HEK293 (cell line): ENCODE results near the gene ATG2A.

Source experiments
- CTCF ChIA-PET: fragments of 350-600 bp; formaldehyde crosslinking; extraction: SDS; loops from one replicate; lab custom pipeline; 2021; ENCODE audit warnings: antibody characterized with exemption; lab: Yijun Ruan, JAX
- POLR2A ChIA-PET: fragments of 300-600 bp; formaldehyde crosslinking; extraction: SDS; loops from one replicate; lab custom pipeline; 2020; ENCODE audit warnings: antibody characterized with exemption, inconsistent platforms; lab: Yijun Ruan, JAX
- H3K27ac ChIP-seq: fragments of 200-500 bp; sonication (Bioruptor generic); 2 replicates; pipeline ENCODE4 v1.5.1; 2014; ENCODE audit warnings: low read depth, low read length, control low read depth, inconsistent platforms; ENCODE audit errors: extremely low read depth
- H3K36me3 ChIP-seq, 2 experiments: fragments of 200-500 bp in 1 of 2; sonication (Bioruptor generic) in 1 of 2; 1 replicate in 1 of 2; 2 replicates in 1 of 2; pipeline ENCODE4 v1.5.1; 2014 to 2017; ENCODE audit warnings: inconsistent platforms in 2 of 2, low read length in 2 of 2; ENCODE audit not compliant: control insufficient read depth in 2 of 2, insufficient read depth in 1 of 2
- H3K4me1 ChIP-seq: fragments of 200-500 bp; sonication (Bioruptor generic); 2 replicates; pipeline ENCODE4 v1.5.1; 2014; ENCODE audit warnings: mild to moderate bottlenecking, low read length, inconsistent platforms; ENCODE audit not compliant: control insufficient read depth, insufficient read depth
- H3K4me3 ChIP-seq: 2 replicates; pipeline ENCODE4 v1.5.1; 2011; ENCODE audit warnings: low read depth, mild to moderate bottlenecking, control low read depth, low read length, moderate library complexity
- H3K9me3 ChIP-seq: fragments of 200-500 bp; sonication (Bioruptor generic); 2 replicates; pipeline ENCODE4 v1.5.1; 2014; ENCODE audit warnings: low read depth, low read length, inconsistent platforms; ENCODE audit not compliant: control insufficient read depth, insufficient read depth
- MZF1 ChIP-seq: fragments of 450-650 bp; formaldehyde crosslinking; IDR thresholded peaks from 2 replicates; pipeline ENCODE4 v1.5.1; 2017; ENCODE audit warnings: missing biosample characterization, missing genetic modification characterization, borderline replicate concordance
- SCRT1 ChIP-seq: fragments of 450-650 bp; formaldehyde crosslinking; IDR thresholded peaks from 2 replicates; pipeline ENCODE4 v1.5.1; 2016; ENCODE audit warnings: missing biosample characterization, missing genetic modification characterization, borderline replicate concordance
- SP3 ChIP-seq: fragments of 450-650 bp; formaldehyde crosslinking; IDR thresholded peaks from 2 replicates; pipeline ENCODE4 v1.5.1; 2016; ENCODE audit warnings: missing biosample characterization, missing genetic modification characterization
- WT1 ChIP-seq: fragments of 450-650 bp; formaldehyde crosslinking; IDR thresholded peaks from 2 replicates; pipeline ENCODE4 v1.5.1; 2016; ENCODE audit warnings: missing biosample characterization, missing genetic modification characterization
- ZFP69B ChIP-seq: fragments of 450-650 bp; formaldehyde crosslinking; IDR thresholded peaks from 2 replicates; pipeline ENCODE4 v1.5.1; 2016; ENCODE audit warnings: missing biosample characterization, missing genetic modification characterization
- ZNF146 ChIP-seq: fragments of 450-650 bp; formaldehyde crosslinking; IDR thresholded peaks from 2 replicates; pipeline ENCODE4 v1.5.1; 2016; ENCODE audit warnings: missing biosample characterization, missing genetic modification characterization
- ZNF184 ChIP-seq: fragments of 450-650 bp; IDR thresholded peaks from 2 replicates; pipeline ENCODE4 v1.5.1; 2018; ENCODE audit warnings: missing biosample characterization, mild to moderate bottlenecking, missing genetic modification characterization
- ZNF266 ChIP-seq: fragments of 450-650 bp; formaldehyde crosslinking; IDR thresholded peaks from 2 replicates; pipeline ENCODE4 v1.5.1; 2016; ENCODE audit warnings: missing biosample characterization, missing genetic modification characterization, low read depth
- ZNF274 ChIP-seq, 2 experiments: fragments of 200-500 bp in 1 of 2; fragments of 450-650 bp in 1 of 2; sonication (Bioruptor generic) in 1 of 2; formaldehyde crosslinking in 1 of 2; IDR thresholded peaks; 2 replicates each; pipeline versions ENCODE4 v1.5.1 to v1.6.1; 2014 to 2016; ENCODE audit warnings: borderline replicate concordance in 1 of 2, inconsistent platforms in 1 of 2, low read length in 1 of 2, missing biosample characterization in 1 of 2, missing genetic modification characterization in 1 of 2
- ZNF529 ChIP-seq: fragments of 450-650 bp; formaldehyde crosslinking; IDR thresholded peaks from 2 replicates; pipeline ENCODE4 v1.5.1; 2017; ENCODE audit warnings: missing genetic modification characterization, missing biosample characterization; ENCODE audit not compliant: insufficient replicate concordance
- ZNF555 ChIP-seq: fragments of 450-650 bp; formaldehyde crosslinking; conservative IDR thresholded peaks from 2 replicates; pipeline ENCODE4 v1.5.1; 2017; ENCODE audit warnings: missing biosample characterization, mild to moderate bottlenecking, missing genetic modification characterization, inconsistent platforms
- ZNF623 ChIP-seq: fragments of 450-650 bp; formaldehyde crosslinking; IDR thresholded peaks from 2 replicates; pipeline ENCODE4 v1.5.1; 2016; ENCODE audit warnings: missing biosample characterization, missing genetic modification characterization
- ZNF830 ChIP-seq: fragments of 450-650 bp; IDR thresholded peaks from 2 replicates; pipeline ENCODE4 v1.5.0; 2018; ENCODE audit warnings: missing biosample characterization, missing genetic modification characterization, low read depth, mild to moderate bottlenecking, moderate library complexity
- TF ChIP-seq, protein P1 (sequence below): fragments of 450-650 bp; formaldehyde crosslinking; IDR thresholded peaks from 2 replicates; pipeline ENCODE4 v1.5.1; 2016; ENCODE audit warnings: missing biosample characterization, missing genetic modification characterization
- TF ChIP-seq, protein P2 (sequence below): fragments of 450-650 bp; formaldehyde crosslinking; IDR thresholded peaks from 2 replicates; pipeline ENCODE4 v1.5.1; 2017; ENCODE audit warnings: missing biosample characterization, missing genetic modification characterization

ATG2A gene

DNA sequence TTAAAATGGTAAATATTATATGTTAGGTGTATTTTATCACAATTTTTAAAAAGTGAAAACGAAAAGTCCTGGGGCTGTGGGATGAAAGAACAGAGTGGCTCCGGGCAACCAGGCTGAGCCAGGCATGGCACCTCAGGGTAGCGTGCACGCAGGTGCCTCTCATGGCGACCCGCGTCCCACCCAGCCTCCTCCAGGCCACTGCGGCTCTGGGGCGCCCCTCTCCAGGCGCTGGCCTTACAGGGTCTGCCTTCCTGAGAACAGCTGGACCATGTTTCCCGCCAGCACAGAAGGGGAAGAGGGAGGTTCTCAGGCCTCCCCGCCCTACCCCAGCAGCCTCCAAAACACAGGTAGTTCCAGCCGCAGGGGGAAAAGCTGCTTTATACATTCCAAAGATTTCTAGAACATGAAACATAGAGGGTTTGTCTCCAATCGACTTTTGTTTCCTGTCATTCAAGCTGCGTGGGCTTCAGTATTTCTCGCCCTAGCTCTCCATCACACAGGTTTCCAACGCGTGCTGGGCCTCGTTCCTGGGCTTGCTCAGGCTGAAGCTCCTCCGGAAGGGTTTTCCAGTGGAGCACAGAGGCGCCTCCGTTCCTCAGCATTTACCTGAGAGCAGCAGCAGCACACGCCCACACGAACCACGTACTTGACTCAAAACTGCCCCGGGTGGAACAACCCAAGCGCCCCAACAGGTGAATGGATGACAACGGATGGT lies 49.1 kb downstream of the ATG2A start:
- CTCF ChIA-PET: interaction anchor here (0.9 to 3.7 kb wide), 4 partner anchors 11 to 21 kb away, joined by 3 to 22 read pairs (median 9); partner anchors contain the start of gene EHD1

DNA sequence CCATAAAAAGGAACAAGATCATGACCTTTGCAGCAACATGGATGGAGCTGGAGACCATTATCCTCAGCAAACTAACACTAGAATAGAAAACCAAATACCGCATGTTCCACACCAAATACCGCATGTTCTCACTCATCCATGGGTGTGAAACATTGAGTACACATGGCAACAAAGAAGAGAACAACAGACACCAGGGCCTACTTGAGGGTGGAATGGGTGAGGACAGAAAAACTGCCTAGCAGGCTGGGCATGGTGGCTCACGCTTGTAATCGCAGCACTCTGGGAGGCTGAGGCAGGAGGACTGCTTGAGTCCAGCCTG lies 50.9 kb downstream of the ATG2A start:
- H3K36me3 ChIP-seq: no peaks in the 10 kb centered on the region
- H3K27ac ChIP-seq: no peak overlapping the region
- ChIA-PET POLR2A (interaction anchor here (0.6 kb wide), 1 partner anchor 358 kb away, joined by 5 read pairs; no protein-coding TSS in a partner anchor), CTCF (interaction anchor here (0.6 to 3.7 kb wide), 6 partner anchors 11 to 147 kb away, joined by 3 to 22 read pairs (median 4); partner anchors contain the start of gene EHD1)
- H3K9me3 ChIP-seq: no peaks in the 10 kb centered on the region
- H3K4me1 ChIP-seq: no peaks in the 10 kb centered on the region
- TF ChIP-seq WT1 (tag by site-specific recombination) (no peak), ZNF146 (0 out of 2 replicates have a peak, but pooled peaks have one; percentile 21)
- H3K4me3 ChIP-seq: no peak overlapping the region

More for the DNA sequence above, 49.1 kb downstream of the ATG2A start:
- POLR2A ChIA-PET: no interaction called here
- peaks cover 0 to 12% of the 10 kb centered on the region in 2 experiments; a peak in 1 of 3 replicates for H3K36me3 ChIP-seq
- no peaks in the 10 kb centered on the region for H3K9me3 ChIP-seq
- H3K4me1 ChIP-seq: no peaks in the 10 kb centered on the region
- TF ChIP-seq ZNF266 (no peak), ZNF623 (no peak), ZNF274 (IDR thresholded peaks at IDR 0.05; ENCODE audit: low read length) (no peak), ZNF274 (tag by site-specific recombination; IDR thresholded peaks at IDR 0.05; ENCODE audit: borderline replicate concordance) (no peak), MZF1 (tag by site-specific recombination) (no peak), ZNF529 (tag by site-specific recombination) (no peak), ZFP69B (tag by site-specific recombination) (no peak), SCRT1 (tag by site-specific recombination) (no peak), SP3 (tag by site-specific recombination) (no peak)
- TF ChIP-seq, protein P1, sequence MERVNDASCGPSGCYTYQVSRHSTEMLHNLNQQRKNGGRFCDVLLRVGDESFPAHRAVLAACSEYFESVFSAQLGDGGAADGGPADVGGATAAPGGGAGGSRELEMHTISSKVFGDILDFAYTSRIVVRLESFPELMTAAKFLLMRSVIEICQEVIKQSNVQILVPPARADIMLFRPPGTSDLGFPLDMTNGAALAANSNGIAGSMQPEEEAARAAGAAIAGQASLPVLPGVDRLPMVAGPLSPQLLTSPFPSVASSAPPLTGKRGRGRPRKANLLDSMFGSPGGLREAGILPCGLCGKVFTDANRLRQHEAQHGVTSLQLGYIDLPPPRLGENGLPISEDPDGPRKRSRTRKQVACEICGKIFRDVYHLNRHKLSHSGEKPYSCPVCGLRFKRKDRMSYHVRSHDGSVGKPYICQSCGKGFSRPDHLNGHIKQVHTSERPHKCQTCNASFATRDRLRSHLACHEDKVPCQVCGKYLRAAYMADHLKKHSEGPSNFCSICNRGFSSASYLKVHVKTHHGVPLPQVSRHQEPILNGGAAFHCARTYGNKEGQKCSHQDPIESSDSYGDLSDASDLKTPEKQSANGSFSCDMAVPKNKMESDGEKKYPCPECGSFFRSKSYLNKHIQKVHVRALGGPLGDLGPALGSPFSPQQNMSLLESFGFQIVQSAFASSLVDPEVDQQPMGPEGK (tag by site-specific recombination): no peak
- TF ChIP-seq, protein P2, sequence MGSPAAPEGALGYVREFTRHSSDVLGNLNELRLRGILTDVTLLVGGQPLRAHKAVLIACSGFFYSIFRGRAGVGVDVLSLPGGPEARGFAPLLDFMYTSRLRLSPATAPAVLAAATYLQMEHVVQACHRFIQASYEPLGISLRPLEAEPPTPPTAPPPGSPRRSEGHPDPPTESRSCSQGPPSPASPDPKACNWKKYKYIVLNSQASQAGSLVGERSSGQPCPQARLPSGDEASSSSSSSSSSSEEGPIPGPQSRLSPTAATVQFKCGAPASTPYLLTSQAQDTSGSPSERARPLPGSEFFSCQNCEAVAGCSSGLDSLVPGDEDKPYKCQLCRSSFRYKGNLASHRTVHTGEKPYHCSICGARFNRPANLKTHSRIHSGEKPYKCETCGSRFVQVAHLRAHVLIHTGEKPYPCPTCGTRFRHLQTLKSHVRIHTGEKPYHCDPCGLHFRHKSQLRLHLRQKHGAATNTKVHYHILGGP (tag by site-specific recombination): no peak
- TF ChIP-seq, all 188 proteins: peak for 0
- no peak overlapping the region for H3K27ac ChIP-seq
- no peak overlapping the region for H3K4me3 ChIP-seq

DNA sequence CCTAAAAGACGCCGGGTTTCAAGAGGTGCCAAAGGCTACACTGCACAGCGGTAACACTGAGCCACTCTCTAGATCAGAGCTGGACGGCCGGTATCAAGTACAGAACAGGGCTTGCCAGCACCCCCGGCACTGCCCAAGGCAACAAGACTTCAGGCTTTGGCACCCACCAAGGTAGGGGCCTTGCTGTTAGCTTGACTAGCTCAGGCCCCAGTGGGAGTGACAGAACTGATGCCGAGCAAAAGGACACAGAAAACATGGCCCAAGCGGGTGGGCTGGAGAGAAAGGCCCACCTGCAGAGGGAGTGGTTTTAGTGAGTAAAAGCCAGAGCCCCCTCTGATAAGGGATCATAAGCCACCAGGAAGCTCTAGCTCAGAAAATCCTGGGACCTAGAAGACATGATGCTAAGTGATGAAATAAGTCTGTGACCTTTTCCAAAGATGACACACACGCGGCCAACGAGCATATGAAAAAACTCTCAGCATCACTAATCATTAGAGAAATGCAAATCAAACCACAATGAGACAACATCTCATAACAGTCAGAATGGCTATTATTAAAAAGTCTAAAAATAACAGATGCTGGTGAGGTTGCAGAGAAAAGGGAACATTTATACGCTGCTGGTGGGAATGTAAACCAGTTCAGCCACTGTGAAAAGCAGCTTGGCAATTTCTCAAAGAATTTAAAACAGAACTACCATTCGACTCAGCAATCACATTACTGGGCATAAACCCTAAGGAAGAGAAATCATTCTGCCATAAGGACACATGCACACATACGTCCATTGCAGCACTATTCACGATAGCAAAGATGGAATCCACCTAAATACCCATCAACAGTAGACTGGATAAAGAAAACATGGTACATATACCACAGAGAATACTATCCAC lies 51.5 kb downstream of the ATG2A start:
- Histone ChIP-seq H3K27ac (no peak overlapping the region), H3K4me1 (no peaks in the 10 kb centered on the region), H3K36me3 (no peaks in the 10 kb centered on the region), H3K4me3 (no peak overlapping the region), H3K9me3 (no peaks in the 10 kb centered on the region)
- POLR2A ChIA-PET: interaction anchor here (0.6 kb wide), 1 partner anchor 358 kb away, joined by 5 read pairs; no protein-coding TSS in a partner anchor
- CTCF ChIA-PET: interaction anchor here (0.9 to 3.7 kb wide), 5 partner anchors 12 to 147 kb away, joined by 4 to 22 read pairs (median 5); partner anchors contain the start of genes CDC42BPG and EHD1
- no peak for TF ChIP-seq ZNF555 (tag by site-specific recombination)
- TF ChIP-seq ZNF184 (tag by site-specific recombination): peak; percentile 96
- TF ChIP-seq ZNF830 (tag by site-specific recombination): no peak
